Measurements from ENCODE around the gene ARHGEF19.
"Not testable (repeated sequence)": the region's sequence is repeated elsewhere in the genome, so short reads cannot be mapped to it uniquely, and the experiment has no call there.

DNA sequence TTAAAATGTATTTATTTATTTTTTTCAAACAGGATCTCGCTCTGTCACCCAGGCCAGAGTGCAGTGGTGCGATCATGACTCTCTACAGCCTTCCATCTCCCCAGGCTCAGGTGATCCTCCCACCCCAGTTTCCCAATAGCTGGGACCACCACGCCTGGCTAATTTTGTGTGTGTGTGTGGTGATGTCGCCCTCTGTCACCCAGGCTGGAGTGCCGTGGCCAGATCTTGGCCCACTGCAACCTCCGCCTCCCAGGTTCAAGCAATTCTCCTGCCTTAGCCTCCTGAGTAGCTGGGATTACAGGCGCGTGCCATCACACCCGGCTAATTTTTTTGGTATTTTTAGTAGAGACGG lies 44.3 kb downstream of the ARHGEF19 start:
- TF ChIP-seq, protein P1, sequence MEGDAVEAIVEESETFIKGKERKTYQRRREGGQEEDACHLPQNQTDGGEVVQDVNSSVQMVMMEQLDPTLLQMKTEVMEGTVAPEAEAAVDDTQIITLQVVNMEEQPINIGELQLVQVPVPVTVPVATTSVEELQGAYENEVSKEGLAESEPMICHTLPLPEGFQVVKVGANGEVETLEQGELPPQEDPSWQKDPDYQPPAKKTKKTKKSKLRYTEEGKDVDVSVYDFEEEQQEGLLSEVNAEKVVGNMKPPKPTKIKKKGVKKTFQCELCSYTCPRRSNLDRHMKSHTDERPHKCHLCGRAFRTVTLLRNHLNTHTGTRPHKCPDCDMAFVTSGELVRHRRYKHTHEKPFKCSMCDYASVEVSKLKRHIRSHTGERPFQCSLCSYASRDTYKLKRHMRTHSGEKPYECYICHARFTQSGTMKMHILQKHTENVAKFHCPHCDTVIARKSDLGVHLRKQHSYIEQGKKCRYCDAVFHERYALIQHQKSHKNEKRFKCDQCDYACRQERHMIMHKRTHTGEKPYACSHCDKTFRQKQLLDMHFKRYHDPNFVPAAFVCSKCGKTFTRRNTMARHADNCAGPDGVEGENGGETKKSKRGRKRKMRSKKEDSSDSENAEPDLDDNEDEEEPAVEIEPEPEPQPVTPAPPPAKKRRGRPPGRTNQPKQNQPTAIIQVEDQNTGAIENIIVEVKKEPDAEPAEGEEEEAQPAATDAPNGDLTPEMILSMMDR (IDR thresholded peaks at IDR 0.05): not testable (repeated sequence)
- not testable (repeated sequence) for TF ChIP-seq POLR2AphosphoS5, POLR2A (IDR thresholded peaks at IDR 0.05)

Measured in stomach (tissue), 4 donors.